Camera-type eye (tissue), 1 donor: Measurements from ENCODE around the gene PTH1R. TPM values are rescaled to one million over a fixed set of nuclear protein-coding genes. Genes with fewer than 3 reads are reported as not detected.

Experiments
- total RNA-seq: library from RNA; depleted of rRNA; stranded (reverse); fragments of >200 nt; gene quantifications from one replicate; pipeline ENCODE4 v1.2.3, GENCODE V29; 2014

The PTH1R gene
- 14.7 TPM for total RNA-seq

DNA sequence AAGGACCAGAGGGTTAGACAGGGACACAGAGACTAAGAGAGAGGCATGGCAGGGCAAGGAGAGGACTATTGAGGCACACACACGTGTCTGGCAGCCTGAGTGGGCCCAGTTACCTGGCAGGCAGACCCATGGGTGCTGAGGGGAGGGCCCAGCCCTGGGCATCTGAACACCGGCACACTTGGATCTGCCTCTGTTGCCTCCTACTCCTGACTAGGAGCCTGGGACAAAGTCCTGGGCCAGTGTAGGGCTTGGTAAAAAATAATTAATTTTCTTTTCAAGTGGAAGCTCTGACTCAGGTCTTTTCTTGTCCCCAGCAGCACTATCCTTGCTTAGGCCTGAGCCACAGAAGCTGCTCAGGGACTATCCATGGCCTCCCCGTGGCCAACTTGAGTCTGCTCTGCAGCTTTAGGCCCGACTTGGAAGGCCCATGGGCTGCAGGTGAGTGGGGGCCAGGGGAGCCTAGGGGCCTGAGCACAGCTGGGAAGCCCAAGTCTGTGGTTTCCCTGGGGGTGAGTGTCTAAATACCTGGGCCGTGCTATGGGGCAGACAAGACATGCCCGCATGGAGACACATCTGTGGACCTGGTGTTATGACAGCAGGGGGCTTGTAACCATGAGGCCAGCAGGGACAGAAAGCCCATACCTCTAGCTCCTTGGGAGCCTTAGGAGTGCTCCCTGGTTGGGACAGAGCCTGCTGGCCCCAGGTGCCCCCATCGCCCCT lies at the start of gene PTH1R:
TSS of gene PTH1R (plus strand) at position 316 of the 720 bp plus-strand sequence. CDS start 5,839 bp downstream, outside the sequence.

DNA sequence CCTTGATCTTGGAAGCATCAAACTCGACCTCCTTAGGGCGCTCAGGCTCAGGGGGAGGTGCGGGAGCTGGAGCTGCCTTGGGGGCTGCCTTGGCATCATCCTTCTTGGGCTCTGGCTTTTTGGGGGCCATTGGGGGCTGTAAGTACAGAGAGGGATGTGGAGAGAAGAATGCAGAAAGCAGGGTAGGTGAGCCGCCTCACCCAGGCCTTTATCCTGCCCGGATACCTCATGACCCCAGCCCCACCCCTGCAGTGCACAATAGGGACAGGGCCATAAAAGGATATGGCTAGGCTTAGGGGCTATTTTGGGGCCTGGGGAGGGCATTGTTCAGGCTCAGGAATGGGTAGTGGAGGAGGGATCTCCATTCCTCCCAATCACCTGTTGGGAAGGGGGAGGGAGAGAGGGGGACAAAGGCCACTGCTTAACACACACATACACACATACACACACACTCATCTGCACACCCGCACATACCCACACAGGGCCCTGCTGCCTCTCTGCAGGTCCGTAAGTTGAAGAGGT lies 14.2 kb upstream of the PTH1R start, which contains the start of gene MYL3:
TSS of gene MYL3 (minus strand) at position 184 of the 522 bp plus-strand sequence. CDS start at position 130, 54 bp downstream.

Other genes with a start within 250 kb of the PTH1R start
- gene ALS2CL, start 184.0 kb upstream of the PTH1R start, total RNA-seq, result 8.3 TPM
- gene TMIE, start 176.3 kb upstream of the PTH1R start, total RNA-seq, result 3.0 TPM
- 1.2 TPM for gene PRSS50, start 159.9 kb upstream of the PTH1R start, total RNA-seq
- gene MYL3, start 14.3 kb upstream of the PTH1R start, total RNA-seq, result 11.8 TPM
- gene CCDC12, start 99.0 kb downstream of the PTH1R start, total RNA-seq, result 30.2 TPM
- 20.4 TPM for gene NBEAL2, start 101.9 kb downstream of the PTH1R start, total RNA-seq